Spleen (tissue), 7 donors: ENCODE results near the gene CCDC15.

ENCODE experiments used
- POLR2A ChIP-seq, 3 donors: fragments of 450-650 bp; IDR thresholded peaks; one replicate each; pipeline ENCODE4 v1.5.1; 2017; ENCODE audit warnings: antibody characterized with exemption in 3 of 3, mild to moderate bottlenecking in 1 of 3
- POLR2AphosphoS5 ChIP-seq, 3 donors: sonication (generic); formaldehyde crosslinking; IDR thresholded peaks; one replicate each; pipeline ENCODE4 v1.5.1; 2017; ENCODE audit warnings: antibody characterized with exemption in 3 of 3
- TF ChIP-seq, protein P1 (sequence below), 11 experiments: fragments of 200-600 bp in 7 of 11; fragments of 450-650 bp in 4 of 11; sonication (generic) in 4 of 11; IDR thresholded peaks in 8 of 11; conservative IDR thresholded peaks in 3 of 11; 1 replicate in 7 of 11; 2 replicates in 4 of 11; pipeline versions ENCODE4 v1.4.0 to v1.8.0; 2016 to 2021; ENCODE audit warnings: antibody characterized with exemption in 11 of 11, inconsistent platforms in 4 of 11, mild to moderate bottlenecking in 1 of 11
- donor health status: DM: no; HTN: no; CAD: no; lungs with moderate emphysema.
- donor health status: DM: no; HTN: no; CAD: no.
- donor health status: DM: no; HTN: no; CAD: no.

DNA sequence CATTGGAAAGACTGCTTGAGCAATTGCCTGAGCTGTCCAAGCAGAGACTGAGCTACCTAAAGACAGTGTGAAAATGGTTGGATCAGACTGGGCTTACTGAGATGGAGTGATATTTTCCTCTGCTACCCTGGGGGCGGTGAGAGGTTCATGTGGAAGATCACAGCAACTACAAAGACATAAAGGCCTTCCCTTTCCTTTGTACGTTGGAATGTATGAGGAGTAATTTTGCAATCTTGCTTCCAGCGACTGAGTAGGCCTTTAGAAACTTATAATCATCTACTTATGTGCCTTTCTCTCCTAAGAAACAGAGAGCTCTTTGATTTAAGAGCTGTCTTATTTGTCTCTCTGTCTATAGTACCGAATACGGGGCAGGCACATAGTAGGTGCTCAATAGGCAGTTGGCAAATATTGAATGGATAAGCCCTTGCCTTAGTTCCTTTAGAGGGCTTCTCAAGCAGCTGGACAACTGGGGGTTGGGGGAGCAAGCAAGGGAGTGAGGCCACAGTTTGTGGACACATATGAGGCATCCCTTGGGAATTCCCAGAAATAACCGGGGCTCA, 15.7 kb upstream of the CCDC15 start:
- TF ChIP-seq, protein P1, sequence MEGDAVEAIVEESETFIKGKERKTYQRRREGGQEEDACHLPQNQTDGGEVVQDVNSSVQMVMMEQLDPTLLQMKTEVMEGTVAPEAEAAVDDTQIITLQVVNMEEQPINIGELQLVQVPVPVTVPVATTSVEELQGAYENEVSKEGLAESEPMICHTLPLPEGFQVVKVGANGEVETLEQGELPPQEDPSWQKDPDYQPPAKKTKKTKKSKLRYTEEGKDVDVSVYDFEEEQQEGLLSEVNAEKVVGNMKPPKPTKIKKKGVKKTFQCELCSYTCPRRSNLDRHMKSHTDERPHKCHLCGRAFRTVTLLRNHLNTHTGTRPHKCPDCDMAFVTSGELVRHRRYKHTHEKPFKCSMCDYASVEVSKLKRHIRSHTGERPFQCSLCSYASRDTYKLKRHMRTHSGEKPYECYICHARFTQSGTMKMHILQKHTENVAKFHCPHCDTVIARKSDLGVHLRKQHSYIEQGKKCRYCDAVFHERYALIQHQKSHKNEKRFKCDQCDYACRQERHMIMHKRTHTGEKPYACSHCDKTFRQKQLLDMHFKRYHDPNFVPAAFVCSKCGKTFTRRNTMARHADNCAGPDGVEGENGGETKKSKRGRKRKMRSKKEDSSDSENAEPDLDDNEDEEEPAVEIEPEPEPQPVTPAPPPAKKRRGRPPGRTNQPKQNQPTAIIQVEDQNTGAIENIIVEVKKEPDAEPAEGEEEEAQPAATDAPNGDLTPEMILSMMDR (IDR thresholded peaks at IDR 0.05 in 8 of 11, conservative IDR thresholded peaks at IDR 0.05 in 3 of 11): no peak
- TF ChIP-seq POLR2A (IDR thresholded peaks at IDR 0.05) (no peak), POLR2AphosphoS5 (IDR thresholded peaks at IDR 0.05) (no peak)
